Caki2 (cell line): Measurements from ENCODE around the gene ATP2C1. TPM values are rescaled to one million over a fixed set of nuclear protein-coding genes. Genes with fewer than 3 reads are reported as not detected.

Source experiments
- total RNA-seq: library from RNA; depleted of rRNA; stranded (reverse); fragments of >200 nt; shearing (Covaris generic); gene quantifications from 2 replicates; pipeline ENCODE4 v1.2.3, GENCODE V29; 2014; ENCODE audit warnings: low replicate concordance; rRNA removed

The ATP2C1 gene
- total RNA-seq, 1 experiment from 2014 or later: 21.1 TPM

Other genes with a start within 250 kb of the ATP2C1 start
- 10.0 and 15.9 TPM in 2 replicates for gene PIK3R4, start 147.3 kb upstream of the ATP2C1 start, total RNA-seq
- gene ASTE1, start 132.7 kb downstream of the ATP2C1 start, total RNA-seq: 4.0 and 5.3 TPM in 2 replicates
- gene NEK11, start 132.8 kb downstream of the ATP2C1 start, total RNA-seq: 4.0 and 8.1 TPM in 2 replicates